HCT116 (cell line): ENCODE results near the gene MME. TPM values are rescaled to one million over a fixed set of nuclear protein-coding genes. Genes with fewer than 3 reads are reported as not detected.

ENCODE experiments used
- ATAC-seq: fragments of 200-7000 bp; cut with Tn5 transposase; 2 replicates; pipeline ENCODE4 v1.9.1; 2020; ENCODE audit warnings: mild to moderate bottlenecking, moderate library complexity
- BruUV-seq: library from RNA; stranded (reverse); fragments of 400-500 nt; replicated peaks from 2 replicates; lab custom pipeline; 2021; lab: Mats Ljungman, UMichigan
- CTCF ChIA-PET: fragments of 300-600 bp; sonication (Branson Sonifier 250); formaldehyde crosslinking; loops from one replicate; lab custom pipeline; 2021; ENCODE audit warnings: antibody characterized with exemption; lab: Charles Lee
- POLR2A ChIA-PET: fragments of 300-600, 350-600 bp; sonication (Branson Sonifier 250); formaldehyde crosslinking; loops from one replicate; lab custom pipeline; 2021; ENCODE audit warnings: antibody characterized with exemption; lab: Charles Lee
- RAD21 ChIA-PET, 2 experiments: fragments of 300-600 bp; sonication (Branson Sonifier 250); formaldehyde crosslinking; loops; one replicate each; lab custom pipeline; 2023; ENCODE audit warnings: low total read pairs in 2 of 2; ENCODE audit not compliant: uncharacterized antibody in 2 of 2, unreplicated experiment in 2 of 2, low non-redundant PET in 1 of 2; lab: Charles Lee
- DNase-seq: peaks from one replicate; pipeline ENCODE4 v3.0.0-alpha.2; 2010; ENCODE audit warnings: low read depth, low spot score
- H2AFZ ChIP-seq: fragments of 200-600 bp; shearing (Covaris generic), sonication (generic); 2 replicates; pipeline ENCODE4 v1.6.1; 2017; ENCODE audit warnings: low read depth, mixed run types, mixed read lengths, antibody characterized with exemption, low read length; ENCODE audit not compliant: poor library complexity, severe bottlenecking
- H3K27ac ChIP-seq: 2 replicates; pipeline ENCODE4 v1.5.1; 2012; ENCODE audit warnings: low read depth, low read length
- H3K27me3 ChIP-seq: fragments of 200-600 bp; sonication (generic); 2 replicates; pipeline ENCODE4 v1.6.1; 2016; ENCODE audit warnings: mixed run types, low read length, mixed read lengths; ENCODE audit not compliant: insufficient read depth
- H3K36me3 ChIP-seq, 2 experiments: fragments of 200-500 bp in 1 of 2; fragments of 200-600 bp in 1 of 2; sonication (Bioruptor generic) in 1 of 2; sonication (generic) in 1 of 2; 2 replicates each; pipeline versions ENCODE4 v1.5.1 to v1.6.1; 2014 to 2016; ENCODE audit warnings: low read length in 2 of 2, inconsistent platforms in 1 of 2, mixed read lengths in 1 of 2, mixed run types in 1 of 2; ENCODE audit not compliant: insufficient read depth in 2 of 2, control insufficient read depth in 1 of 2
- H3K4me1 ChIP-seq, 2 experiments: fragments of 200-600 bp in 1 of 2; sonication (generic) in 1 of 2; 2 replicates each; pipeline versions ENCODE4 v1.5.1 to v1.6.1; 2012 to 2017; ENCODE audit warnings: low read length in 2 of 2, inconsistent platforms in 1 of 2, mild to moderate bottlenecking in 1 of 2, mixed read lengths in 1 of 2, mixed run types in 1 of 2, moderate library complexity in 1 of 2; ENCODE audit not compliant: insufficient read depth in 2 of 2, control insufficient read depth in 1 of 2
- H3K4me2 ChIP-seq: fragments of 200-600 bp; sonication (generic); 2 replicates; pipeline ENCODE4 v1.6.1; 2017; ENCODE audit warnings: mixed run types, low read length, mixed read lengths
- H3K4me3 ChIP-seq, 2 experiments: fragments of 200-600 bp in 1 of 2; sonication (generic) in 1 of 2; replicated peaks in 1 of 2; 2 replicates each; pipeline ENCODE4 v1.5.1; 2011 to 2016; ENCODE audit warnings: low read length in 2 of 2, control low read depth in 1 of 2, low read depth in 1 of 2, mild to moderate bottlenecking in 1 of 2, mixed read lengths in 1 of 2, mixed run types in 1 of 2
- H3K79me2 ChIP-seq: fragments of 200-600 bp; sonication (generic); 2 replicates; pipeline ENCODE4 v1.6.1; 2017; ENCODE audit warnings: mild to moderate bottlenecking, mixed run types, low read length, moderate library complexity, mixed read lengths; ENCODE audit not compliant: insufficient read depth
- H3K9ac ChIP-seq: fragments of 200-600 bp; sonication (generic); 2 replicates; pipeline ENCODE4 v1.6.1; 2016; ENCODE audit warnings: low read length, mixed read lengths
- H3K9me2 ChIP-seq: fragments of 200-600 bp; sonication (generic), shearing (Covaris generic); 2 replicates; pipeline ENCODE4 v1.6.1; 2017; ENCODE audit warnings: mixed run types, mild to moderate bottlenecking, moderate library complexity; ENCODE audit not compliant: insufficient read depth
- H3K9me3 ChIP-seq, 2 experiments: fragments of 200-500 bp in 1 of 2; fragments of 200-600 bp in 1 of 2; sonication (Bioruptor generic) in 1 of 2; sonication (generic) in 1 of 2; 2 replicates each; pipeline ENCODE4 v1.6.1; 2014 to 2017; ENCODE audit warnings: low read length in 2 of 2, mixed read lengths in 2 of 2, inconsistent platforms in 1 of 2, low read depth in 1 of 2, mild to moderate bottlenecking in 1 of 2, mixed run types in 1 of 2, moderate library complexity in 1 of 2; ENCODE audit not compliant: control insufficient read depth in 1 of 2, insufficient read depth in 1 of 2
- H4K20me1 ChIP-seq: fragments of 200-600 bp; sonication (generic), shearing (Covaris generic); 2 replicates; pipeline ENCODE4 v1.6.1; 2017; ENCODE audit warnings: mixed run types, mild to moderate bottlenecking, moderate library complexity; ENCODE audit not compliant: insufficient read depth
- ATF3 ChIP-seq: IDR thresholded peaks from 2 replicates; pipeline ENCODE4 v1.6.1; 2012
- ELF1 ChIP-seq: IDR thresholded peaks from 2 replicates; pipeline ENCODE4 v1.6.1; 2012; ENCODE audit warnings: low read depth, borderline replicate concordance
- EZH2 ChIP-seq: fragments of 200-600 bp; sonication (generic); IDR thresholded peaks from 2 replicates; pipeline ENCODE4 v1.6.1; 2017; ENCODE audit warnings: antibody characterized with exemption, mixed run types
- EZH2phosphoT487 ChIP-seq: fragments of 200-600 bp; IDR thresholded peaks from 2 replicates; pipeline ENCODE4 v1.6.1; 2018; ENCODE audit warnings: antibody characterized with exemption, borderline replicate concordance
- MAX ChIP-seq: IDR thresholded peaks from 2 replicates; pipeline ENCODE4 v1.6.1; 2012
- POLR2A ChIP-seq: IDR thresholded peaks from 2 replicates; pipeline ENCODE4 v1.7.0; 2011; ENCODE audit warnings: borderline replicate concordance; ENCODE audit not compliant: insufficient read depth, insufficient read length; ENCODE audit errors: extremely low read depth
- POLR2AphosphoS5 ChIP-seq: IDR thresholded peaks from 2 replicates; pipeline ENCODE4 v1.6.1; 2011; ENCODE audit warnings: mild to moderate bottlenecking, low read depth, low read length, moderate library complexity
- RAD21 ChIP-seq: IDR thresholded peaks from 2 replicates; pipeline ENCODE4 v1.6.1; 2012; ENCODE audit warnings: low read depth, mild to moderate bottlenecking
- REST ChIP-seq: IDR thresholded peaks from 2 replicates; pipeline ENCODE4 v1.6.1; 2012; ENCODE audit warnings: low read depth
- SIN3A ChIP-seq: IDR thresholded peaks from 2 replicates; pipeline ENCODE4 v1.6.1; 2012; ENCODE audit warnings: low read depth
- SP1 ChIP-seq: IDR thresholded peaks from 2 replicates; pipeline ENCODE4 v1.6.1; 2012; ENCODE audit warnings: low read depth
- TCF7L2 ChIP-seq: IDR thresholded peaks from 2 replicates; pipeline ENCODE4 v1.7.0; 2011; ENCODE audit warnings: borderline replicate concordance, inconsistent platforms; ENCODE audit not compliant: insufficient read depth, insufficient read length; ENCODE audit errors: extremely low read depth
- ZBTB33 ChIP-seq: IDR thresholded peaks from 2 replicates; pipeline ENCODE4 v1.6.1; 2011; ENCODE audit warnings: mild to moderate bottlenecking, low read length, moderate library complexity; ENCODE audit not compliant: insufficient replicate concordance; ENCODE audit errors: extremely low read depth
- ZFX ChIP-seq: fragments of 450-650 bp; IDR thresholded peaks from 2 replicates; pipeline ENCODE4 v1.6.1; 2017
- ZNF274 ChIP-seq: fragments of 200-500 bp; sonication (Bioruptor generic); IDR thresholded peaks from 2 replicates; pipeline ENCODE4 v1.6.1; 2014; ENCODE audit warnings: mild to moderate bottlenecking, low read depth, low read length, inconsistent platforms
- intact Hi-C: fragments of 100-400 bp; cut with micrococcal nuclease; formaldehyde crosslinking; loops from 2 replicates; pipeline ENCODE4 v1.10.0; 2022
- total RNA-seq: library from RNA; stranded (reverse); gene quantifications from one replicate; pipeline ENCODE4 v1.2.1, GENCODE V29; 2021; ENCODE audit not compliant: unreplicated experiment

Gene MME
- total RNA-seq, 1 experiment from 2014 or later, result 0.34 TPM

- DNase-seq, result no peak
- RAD21 ChIA-PET, result no interaction called here
- no peak for TF ChIP-seq SIN3A
- TF ChIP-seq ZNF274, result no peak
- TF ChIP-seq ZBTB33, result no peak
- no peak for TF ChIP-seq MAX
- TF ChIP-seq EZH2, result no peak
- TF ChIP-seq ATF3, result no peak
- no peak for TF ChIP-seq RAD21
- no peak for TF ChIP-seq POLR2A
- TF ChIP-seq TCF7L2, result no peak
- TF ChIP-seq REST, result no peak
- no peak for TF ChIP-seq EZH2phosphoT487
- TF ChIP-seq SP1, result no peak
- no peak for TF ChIP-seq ZFX
- no peak for TF ChIP-seq POLR2AphosphoS5
- TF ChIP-seq ELF1, result no peak
- TF ChIP-seq, all 23 proteins: peak for 0
- Histone ChIP-seq H3K4me2 (no peak overlapping the region), H3K27me3 (no peaks in the 10 kb centered on the region), H3K9me3 (no peaks in the 10 kb centered on the region), H3K36me3 (no peaks in the 10 kb centered on the region), H3K27ac (no peak overlapping the region), H3K4me1 (no peaks in the 10 kb centered on the region), H3K79me2 (no peaks in the 10 kb centered on the region), H2AFZ (no peak overlapping the region), H3K9me2 (no peaks in the 10 kb centered on the region), H3K4me3 (no peak overlapping the region), H3K9ac (no peak overlapping the region), H4K20me1 (no peaks in the 10 kb centered on the region)
- ChIA-PET POLR2A (no interaction called here), CTCF (no interaction called here)
- intact Hi-C loops, result no loop called here
- no TSS peak for BruUV-seq
- ATAC-seq, result no peak
Measured at GRCh38 chr3:155080692-155081091, 573 bp downstream of the MME start.
